Activated T-cell treated with anti-CD3 and anti-CD28 coated beads, Interleukin-2, amount 50 U/mL, for 1 hour (primary cell): ENCODE results near the gene CT45A7.
"Not testable (repeated sequence)": the region's sequence is repeated elsewhere in the genome, so short reads cannot be mapped to it uniquely, and the experiment has no call there.

Experiments used
- DNase-seq: peaks from one replicate; pipeline ENCODE4 v3.0.0-alpha.2; 2020

Gene CT45A7

DNA sequence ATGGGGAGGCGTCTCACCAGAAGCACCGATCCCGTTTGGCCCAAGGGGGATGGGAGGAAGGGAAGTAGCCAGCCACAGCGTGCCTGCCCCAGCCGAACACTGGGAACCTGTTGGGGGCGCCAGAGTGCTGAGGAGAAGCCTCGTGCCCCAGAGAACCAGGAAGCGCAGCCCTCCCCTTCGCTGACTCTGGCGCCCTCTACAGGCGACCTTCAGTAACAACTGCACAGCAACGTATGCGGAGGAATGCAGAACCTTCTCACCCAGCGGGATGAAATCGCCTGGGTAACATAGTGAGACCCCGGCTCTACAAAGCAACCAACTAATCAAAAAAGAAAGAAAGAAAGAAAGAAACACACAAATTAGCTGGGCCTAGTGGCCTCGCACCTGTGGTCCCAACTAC, at the start of gene CT45A7:
CT45A7 (minus strand) TSS at position 101 of the 400 bp plus-strand sequence. CDS start 3,747 bp downstream, outside the sequence.
- not testable (repeated sequence) for DNase-seq

GRCh38 chrX:135882741-135883140, 45.7 kb upstream of the CT45A7 start:
- not testable (repeated sequence) for DNase-seq

DNA sequence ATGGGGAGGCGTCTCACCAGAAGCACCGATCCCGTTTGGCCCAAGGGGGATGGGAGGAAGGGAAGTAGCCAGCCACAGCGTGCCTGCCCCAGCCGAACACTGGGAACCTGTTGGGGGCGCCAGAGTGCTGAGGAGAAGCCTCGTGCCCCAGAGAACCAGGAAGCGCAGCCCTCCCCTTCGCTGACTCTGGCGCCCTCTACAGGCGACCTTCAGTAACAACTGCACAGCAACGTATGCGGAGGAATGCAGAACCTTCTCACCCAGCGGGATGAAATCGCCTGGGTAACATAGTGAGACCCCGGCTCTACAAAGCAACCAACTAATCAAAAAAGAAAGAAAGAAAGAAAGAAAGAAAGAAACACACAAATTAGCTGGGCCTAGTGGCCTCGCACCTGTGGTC, 34.6 kb upstream of the CT45A7 start, which contains the start of gene CT45A9:
CT45A9 (minus strand) TSS at position 101 of the 400 bp plus-strand sequence. CDS start 3,751 bp downstream, outside the sequence.
- DNase-seq: not testable (repeated sequence)

GRCh38 chrX:135854438-135854837, 17.4 kb upstream of the CT45A7 start, which contains the start of gene CT45A8:
Gene CT45A8 (minus strand): TSS chrX:135854538. CDS start chrX:135850783, 3,755 bp downstream.
- DNase-seq: not testable (repeated sequence)

- DNase-seq: not testable (repeated sequence)
Measured at GRCh38 chrX:135819912-135820311, 17.2 kb downstream of the CT45A7 start, which contains the start of gene CT45A2. Gene CT45A2 (minus strand): TSS chrX:135820012. CDS start chrX:135816265, 3,747 bp downstream.

GRCh38 chrX:135802687-135803086, 34.4 kb downstream of the CT45A7 start, which contains the start of gene CT45A6:
Gene CT45A6 (minus strand): TSS chrX:135802787. CDS start chrX:135798993, 3,794 bp downstream.
- not testable (repeated sequence) for DNase-seq

GRCh38 chrX:135785403-135785802, 51.7 kb downstream of the CT45A7 start, which contains the start of gene CT45A5:
Gene CT45A5 (minus strand): TSS chrX:135785503. CDS start chrX:135781729, 3,774 bp downstream.
- not testable (repeated sequence) for DNase-seq
